Panc1 (cell line): ENCODE measurements around the gene NXPE3. TPM values are rescaled to one million over a fixed set of nuclear protein-coding genes. Genes with fewer than 3 reads are reported as not detected.

Experiments used
- ATAC-seq: fragments of 200-7000 bp; cut with Tn5 transposase; 2 replicates; pipeline ENCODE4 v1.9.1; 2020; ENCODE audit warnings: mild to moderate bottlenecking, moderate library complexity
- BruUV-seq: library from RNA; stranded (reverse); fragments of 400-500 nt; replicated peaks from 2 replicates; lab custom pipeline; 2021; lab: Mats Ljungman, UMichigan
- CTCF ChIA-PET: fragments of 300-600 bp; sonication (Branson Sonifier 250); formaldehyde crosslinking; loops from one replicate; lab custom pipeline; 2022; ENCODE audit warnings: antibody characterized with exemption; lab: Charles Lee
- POLR2A ChIA-PET: fragments of 300-600 bp; sonication (Branson Sonifier 250); formaldehyde crosslinking; loops from one replicate; lab custom pipeline; 2022; ENCODE audit warnings: antibody characterized with exemption; lab: Charles Lee
- DNase-seq: peaks from one replicate; pipeline ENCODE4 v3.0.0-alpha.2; 2010; ENCODE audit warnings: low read depth, low spot score
- H3K27ac ChIP-seq: 2 replicates; pipeline ENCODE4 v1.5.1; 2011; ENCODE audit warnings: mild to moderate bottlenecking, low read length, inconsistent platforms
- H3K27me3 ChIP-seq: fragments of 200-500 bp; sonication (Bioruptor generic); 2 replicates; pipeline ENCODE4 v1.6.0; 2014; ENCODE audit warnings: low read length, inconsistent platforms; ENCODE audit not compliant: control insufficient read depth, insufficient read depth
- H3K36me3 ChIP-seq: fragments of 200-500 bp; sonication (Bioruptor generic); 2 replicates; pipeline ENCODE4 v1.5.1; 2014; ENCODE audit warnings: inconsistent platforms, mild to moderate bottlenecking, low read length, moderate library complexity; ENCODE audit not compliant: control insufficient read depth, insufficient read depth
- H3K4me1 ChIP-seq: 2 replicates; pipeline ENCODE4 v1.5.1; 2011; ENCODE audit warnings: inconsistent platforms, mild to moderate bottlenecking, low read length, moderate library complexity; ENCODE audit not compliant: control insufficient read depth, insufficient read depth
- H3K4me3 ChIP-seq, 2 experiments: 2 replicates each; pipeline ENCODE4 v1.5.1; 2011 to 2012; ENCODE audit warnings: low read depth in 2 of 2, low read length in 2 of 2, mild to moderate bottlenecking in 2 of 2, inconsistent platforms in 1 of 2, moderate library complexity in 1 of 2
- H3K9me3 ChIP-seq: fragments of 200-500 bp; sonication (Bioruptor generic); 2 replicates; pipeline ENCODE4 v1.5.1; 2014; ENCODE audit warnings: low read depth, mild to moderate bottlenecking, inconsistent platforms, low read length, moderate library complexity; ENCODE audit not compliant: control insufficient read depth, insufficient read depth
- POLR2AphosphoS5 ChIP-seq: IDR thresholded peaks from 2 replicates; pipeline ENCODE4 v1.6.1; 2012; ENCODE audit warnings: mild to moderate bottlenecking, low read depth, low read length, moderate library complexity
- REST ChIP-seq, 2 experiments: IDR thresholded peaks; 2 replicates each; pipeline ENCODE4 v1.6.1; 2011 to 2012; ENCODE audit warnings: low read depth in 2 of 2, control low read depth in 1 of 2, low read length in 1 of 2, mild to moderate bottlenecking in 1 of 2, moderate library complexity in 1 of 2; ENCODE audit not compliant: insufficient read depth in 1 of 2
- SIN3A ChIP-seq: IDR thresholded peaks from 2 replicates; pipeline ENCODE4 v1.6.1; 2012; ENCODE audit warnings: low read depth, mild to moderate bottlenecking, low read length, moderate library complexity, borderline replicate concordance; ENCODE audit not compliant: insufficient read depth
- TCF7L2 ChIP-seq: IDR thresholded peaks from 2 replicates; pipeline ENCODE4 v1.6.1; 2011; ENCODE audit warnings: mild to moderate bottlenecking, low read depth, low read length, inconsistent platforms
- in situ Hi-C: cut with HindIII; loops from 2 replicates; pipeline ENCODE4 v1.10.0; 2016; ENCODE audit warnings: low sequenced_read_pairs, low pct_unique_long_range_greater_than_20kb
- intact Hi-C: fragments of 100-400 bp; cut with micrococcal nuclease; formaldehyde crosslinking; loops from one replicate; pipeline ENCODE4 v1.10.0; 2022; ENCODE audit not compliant: unreplicated experiment
- total RNA-seq: library from RNA; stranded (reverse); gene quantifications from one replicate; pipeline ENCODE4 v1.2.1, GENCODE V29; 2021; ENCODE audit not compliant: unreplicated experiment
- TF ChIP-seq, protein P1 (sequence below): fragments of 450-650 bp; IDR thresholded peaks from 2 replicates; pipeline ENCODE4 v1.5.1; 2017; ENCODE audit warnings: mild to moderate bottlenecking

The NXPE3 gene
- total RNA-seq, 1 experiment from 2014 or later: 30.4 TPM

DNA sequence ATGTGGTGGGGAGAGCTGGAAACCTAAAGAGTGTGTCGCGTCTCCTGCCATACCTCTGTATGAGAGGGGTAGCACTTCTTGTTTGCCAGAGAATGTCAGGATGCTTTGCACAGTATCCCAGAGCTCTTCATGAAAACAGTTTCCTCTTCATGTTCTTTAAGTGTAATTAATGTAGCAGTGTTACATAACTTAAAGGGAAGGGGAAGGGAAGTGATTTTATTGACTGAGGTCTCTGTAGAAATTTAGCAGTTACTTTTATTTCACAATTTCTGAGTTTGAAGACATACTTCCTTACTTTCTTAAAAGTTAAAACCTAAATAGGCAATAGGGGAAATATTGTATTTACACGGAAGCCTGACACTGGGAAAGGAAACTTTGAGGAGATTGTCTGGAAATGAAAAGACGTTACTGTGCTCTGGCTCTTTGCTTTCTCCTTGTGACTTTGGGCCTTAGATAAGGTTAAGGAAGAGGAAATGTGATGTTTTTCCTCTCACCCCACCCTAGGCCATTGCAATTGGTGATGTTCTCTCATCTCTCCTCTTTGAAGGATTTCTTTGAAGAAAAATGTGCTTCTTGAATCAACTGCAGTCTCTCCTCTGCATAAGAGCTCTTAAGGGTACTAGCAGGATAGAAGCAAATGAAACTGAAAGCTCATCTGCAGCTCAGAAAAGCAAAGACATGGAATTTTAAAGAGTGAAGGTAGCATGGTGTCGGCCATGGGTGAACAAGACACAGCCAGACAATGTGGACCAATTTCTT is 6.0 kb downstream of the NXPE3 start:
- DNase-seq (no peak), ATAC-seq (no peak)
- H3K36me3 ChIP-seq: 0 out of 2 replicates have a peak, but pooled peaks cover 3% of the 10 kb centered on the region
- ChIA-PET CTCF (no interaction called here), POLR2A (no interaction called here)
- TF ChIP-seq SIN3A (no peak), TCF7L2 (no peak), POLR2AphosphoS5 (no peak)
- TF ChIP-seq, protein P1, sequence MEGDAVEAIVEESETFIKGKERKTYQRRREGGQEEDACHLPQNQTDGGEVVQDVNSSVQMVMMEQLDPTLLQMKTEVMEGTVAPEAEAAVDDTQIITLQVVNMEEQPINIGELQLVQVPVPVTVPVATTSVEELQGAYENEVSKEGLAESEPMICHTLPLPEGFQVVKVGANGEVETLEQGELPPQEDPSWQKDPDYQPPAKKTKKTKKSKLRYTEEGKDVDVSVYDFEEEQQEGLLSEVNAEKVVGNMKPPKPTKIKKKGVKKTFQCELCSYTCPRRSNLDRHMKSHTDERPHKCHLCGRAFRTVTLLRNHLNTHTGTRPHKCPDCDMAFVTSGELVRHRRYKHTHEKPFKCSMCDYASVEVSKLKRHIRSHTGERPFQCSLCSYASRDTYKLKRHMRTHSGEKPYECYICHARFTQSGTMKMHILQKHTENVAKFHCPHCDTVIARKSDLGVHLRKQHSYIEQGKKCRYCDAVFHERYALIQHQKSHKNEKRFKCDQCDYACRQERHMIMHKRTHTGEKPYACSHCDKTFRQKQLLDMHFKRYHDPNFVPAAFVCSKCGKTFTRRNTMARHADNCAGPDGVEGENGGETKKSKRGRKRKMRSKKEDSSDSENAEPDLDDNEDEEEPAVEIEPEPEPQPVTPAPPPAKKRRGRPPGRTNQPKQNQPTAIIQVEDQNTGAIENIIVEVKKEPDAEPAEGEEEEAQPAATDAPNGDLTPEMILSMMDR: no peak
- intact Hi-C loops: no loop called here
- H3K4me1 ChIP-seq: peaks cover 15% of the 10 kb centered on the region
- H3K4me3 ChIP-seq: no peak overlapping the region
- H3K9me3 ChIP-seq: no peaks in the 10 kb centered on the region
- in situ Hi-C loops: no loop called here
- BruUV-seq: no TSS peak
- no peak overlapping the region for H3K27ac ChIP-seq
- H3K27me3 ChIP-seq: no peaks in the 10 kb centered on the region

- no peaks in the 10 kb centered on the region for H3K27me3 ChIP-seq
- ChIA-PET POLR2A (no interaction called here), CTCF (no interaction called here)
- ATAC-seq: no peak
- H3K27ac ChIP-seq: no peak overlapping the region
- no peak overlapping the region for H3K4me3 ChIP-seq
- in situ Hi-C loops (no loop called here), intact Hi-C loops (no loop called here)
- no peaks in the 10 kb centered on the region for H3K4me1 ChIP-seq
- no peak for DNase-seq
- H3K36me3 ChIP-seq: no peaks in the 10 kb centered on the region
- H3K9me3 ChIP-seq: peaks cover 4% of the 10 kb centered on the region; the same call in 1 of the 2 replicates
- no TSS peak for BruUV-seq
- no peak for TF ChIP-seq REST (IDR thresholded peaks at IDR 0.05; ENCODE audit: insufficient read depth in 1 of 2, low read depth in 2 of 2, low read length in 1 of 2)
- TF ChIP-seq TCF7L2: no peak
- TF ChIP-seq POLR2AphosphoS5: no peak
- no peak for TF ChIP-seq SIN3A
- TF ChIP-seq, protein P1: no peak
These were observed 12.8 kb downstream of the NXPE3 start for GRCh38 chr3:101791778-101792177.
